Measurements from ENCODE around the gene PRXL2B.

GRCh38 chr1:2553871-2554620, 32.5 kb upstream of the PRXL2B start:
- TF ChIP-seq CTCF (conservative IDR thresholded peaks at IDR 0.05) (no peak), ZFX (IDR thresholded peaks at IDR 0.05) (no peak)

Data from C4-2B (cell line).